ENCODE measurements around the gene LUC7L2. TPM values are rescaled to one million over a fixed set of nuclear protein-coding genes. Genes with fewer than 3 reads are reported as not detected.
A peak's percentile ranks its signal among the peaks of the same experiment; 100 is the strongest.
"Not testable (repeated sequence)": the region's sequence is repeated elsewhere in the genome, so short reads cannot be mapped to it uniquely, and the experiment has no call there.

LUC7L2 gene
- polyA plus RNA-seq = 10 to 100 TPM; 44.4 to 74.2 (median 46.3) TPM

DNA sequence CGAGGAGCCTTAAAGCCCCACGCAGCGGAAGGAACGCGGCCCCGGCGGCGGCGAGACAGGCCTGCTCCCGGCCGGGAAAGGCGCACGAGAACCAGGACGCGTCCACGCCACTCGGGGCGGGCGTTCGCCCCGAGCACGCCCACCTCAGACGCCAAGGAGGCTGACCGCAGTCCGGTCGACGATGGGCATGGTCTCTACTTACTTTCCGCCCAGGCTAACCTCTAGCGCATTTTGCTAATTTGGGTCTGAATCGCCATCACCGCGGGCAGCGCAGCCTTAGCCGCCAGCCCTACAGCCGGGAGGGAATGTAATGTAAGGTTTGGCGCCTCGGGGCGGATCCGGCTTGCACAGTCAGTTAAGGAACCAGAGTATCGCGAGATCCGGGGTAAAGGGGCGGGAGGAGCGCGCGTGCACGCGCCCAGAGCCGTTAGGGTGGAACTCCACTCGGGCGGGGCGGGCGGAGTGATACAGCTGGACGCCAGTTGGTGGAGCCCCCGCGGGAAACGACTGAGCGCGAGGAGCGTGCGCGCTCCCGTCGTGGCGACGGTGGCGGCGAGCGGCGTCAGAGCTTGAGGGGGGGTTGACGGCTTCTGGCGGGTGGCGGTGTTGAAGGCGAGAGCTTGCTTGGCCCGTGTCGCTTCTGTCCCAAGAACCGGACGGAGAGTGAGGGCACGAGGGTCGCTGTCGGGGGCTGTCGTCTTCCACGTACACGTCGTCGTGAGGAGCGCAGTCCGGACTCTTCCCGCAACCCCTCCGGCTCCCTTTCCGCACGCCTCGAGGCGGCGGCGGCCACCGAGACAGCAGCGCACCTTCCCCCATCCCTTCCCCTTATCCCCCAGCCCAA lies at the start of gene LUC7L2:
Gene LUC7L2 (plus strand): TSS at position 529 of the 844 bp plus-strand sequence. CDS start 368 bp downstream, outside the sequence.
- H3K27ac Mint-ChIP-seq = peak within 1 kb of the TSS; percentile 97 to 99 (median 99)
- no peaks in the 10 kb centered on the region for H3K36me3 Mint-ChIP-seq
- peaks cover 5 to 25% (median 19%) of the 10 kb centered on the region in 3 donors for H3K27me3 Mint-ChIP-seq (ENCODE audit: low read depth in 3 of 3)
- H3K4me3 Mint-ChIP-seq = peak within 1 kb of the TSS; percentile 97 to 99 (median 99)
- peaks cover 37 to 61% of the 10 kb centered on the region in 2 donors for H3K4me1 Mint-ChIP-seq
- DNase-seq = peak; percentile 98 to 99 (median 99)
- H3K9me3 Mint-ChIP-seq = no peaks in the 10 kb centered on the region

DNA sequence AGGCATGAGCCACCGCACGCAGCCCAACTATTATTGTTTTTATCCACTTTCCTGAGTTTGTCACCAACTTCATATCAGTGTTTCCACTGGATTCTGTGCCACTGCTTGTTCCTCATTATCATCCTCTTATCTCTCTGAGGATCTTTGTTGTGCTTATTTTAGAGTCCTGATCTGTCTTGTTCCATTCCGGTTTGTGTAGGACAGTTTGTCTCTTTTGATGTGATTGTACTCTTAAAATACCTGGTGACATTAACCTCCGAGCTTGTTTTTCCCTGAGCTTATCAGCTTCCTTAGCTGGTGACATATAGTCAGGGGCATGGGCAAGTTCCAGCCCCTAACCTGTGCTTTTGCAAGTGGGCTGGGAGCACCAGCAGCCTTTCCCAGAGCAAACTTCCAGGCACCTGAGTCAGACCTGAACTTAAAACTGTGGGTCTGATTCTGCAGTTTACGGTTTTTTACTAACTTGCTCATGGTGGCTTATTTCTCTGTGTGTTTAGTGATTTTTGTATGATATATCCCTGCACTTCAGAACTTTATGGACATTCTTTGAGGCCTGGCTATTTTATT lies 41.7 kb upstream of the LUC7L2 start:
- DNase-seq = no peak
- Mint-ChIP-seq H3K4me3 (no peak overlapping the region), H3K27me3 (ENCODE audit: low read depth in 3 of 3) (peaks cover 2 to 6% (median 2%) of the 10 kb centered on the region in 3 donors), H3K27ac (no peak overlapping the region), H3K36me3 (no peaks in the 10 kb centered on the region), H3K9me3 (peaks cover 0 to 2% (median 0%) of the 10 kb centered on the region in 6 donors), H3K4me1 (no peaks in the 10 kb centered on the region)

DNA sequence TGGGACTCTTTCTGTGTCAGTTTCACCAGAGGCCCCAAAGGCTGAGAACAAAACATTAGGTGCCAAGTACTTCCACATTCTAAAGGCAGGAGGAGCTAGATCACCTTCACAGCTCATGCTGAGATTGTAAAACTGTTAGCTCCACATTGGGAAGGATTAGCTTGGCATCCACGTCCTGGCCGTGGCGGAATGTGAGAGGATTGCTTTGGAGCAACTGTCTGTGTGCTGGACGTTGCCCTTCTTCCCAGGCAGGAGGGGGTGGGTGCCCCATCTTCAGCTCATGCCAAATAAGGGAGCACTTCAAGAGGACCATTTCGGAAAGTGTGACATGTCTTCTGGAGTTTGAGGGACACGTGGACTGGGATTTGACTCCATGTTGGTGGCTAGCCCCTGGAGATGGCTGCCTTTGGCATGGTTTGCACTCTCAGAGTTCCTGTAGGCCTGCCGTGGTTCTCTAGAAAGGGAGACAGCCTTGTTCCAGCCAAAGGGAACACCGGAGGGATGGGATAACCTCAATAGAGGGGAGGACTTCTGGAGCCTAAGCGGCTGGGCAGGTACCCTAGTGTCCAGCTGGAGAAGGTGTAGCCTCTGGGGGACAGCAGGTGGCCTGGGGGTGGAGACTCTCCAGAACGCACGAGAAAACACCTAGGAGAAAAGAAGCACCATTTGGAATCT lies 38.5 kb upstream of the LUC7L2 start:
- no peaks in the 10 kb centered on the region for H3K36me3 Mint-ChIP-seq
- no peak overlapping the region for H3K27ac Mint-ChIP-seq
- no peak for DNase-seq
- H3K4me3 Mint-ChIP-seq = no peak overlapping the region
- H3K27me3 Mint-ChIP-seq (ENCODE audit: low read depth in 3 of 3) = peaks cover under 1 to 6% (median 2%) of the 10 kb centered on the region in 3 donors
- H3K4me1 Mint-ChIP-seq = no peaks in the 10 kb centered on the region
- H3K9me3 Mint-ChIP-seq = peaks cover 0 to 2% (median 0%) of the 10 kb centered on the region in 6 donors

GRCh38 chr7:139324709-139325108 lies 35.0 kb upstream of the LUC7L2 start:
- H3K27me3 Mint-ChIP-seq (ENCODE audit: low read depth in 3 of 3); DNase-seq; H3K4me1 Mint-ChIP-seq; H3K9me3 Mint-ChIP-seq; H3K27ac Mint-ChIP-seq; H3K4me3 Mint-ChIP-seq; H3K36me3 Mint-ChIP-seq: not testable (repeated sequence)

DNA sequence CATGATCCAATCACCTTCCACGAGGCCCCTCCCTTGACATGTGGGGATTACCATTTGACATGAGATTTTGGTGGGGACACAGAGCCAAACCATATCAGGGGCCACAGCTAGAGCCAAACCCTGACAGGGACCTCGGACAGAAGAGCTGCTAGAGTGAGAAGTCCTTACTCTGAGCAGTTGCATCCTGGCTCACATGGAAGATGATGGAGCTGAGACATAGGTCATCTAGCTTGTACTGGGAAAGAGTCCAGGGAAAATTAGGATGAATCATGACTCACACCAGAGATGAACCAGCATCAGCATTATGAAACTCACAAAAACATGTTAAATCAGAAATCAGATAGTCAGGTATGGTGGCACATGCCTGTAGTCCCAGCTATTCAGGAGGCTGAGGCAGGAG lies 31.3 kb upstream of the LUC7L2 start:
- no peak for DNase-seq
- Mint-ChIP-seq H3K36me3 (no peaks in the 10 kb centered on the region), H3K4me3 (no peak overlapping the region), H3K4me1 (peaks cover 0 to 2% of the 10 kb centered on the region in 2 donors), H3K27me3 (ENCODE audit: low read depth in 3 of 3) (peaks cover 0 to 4% (median 3%) of the 10 kb centered on the region in 3 donors), H3K9me3 (no peaks in the 10 kb centered on the region), H3K27ac (no peak overlapping the region)

- Mint-ChIP-seq H3K36me3 (no peaks in the 10 kb centered on the region), H3K4me3 (no peak overlapping the region), H3K27me3 (ENCODE audit: low read depth in 3 of 3) (peaks cover 0 to 4% (median 3%) of the 10 kb centered on the region in 3 donors), H3K27ac (no peak overlapping the region), H3K4me1 (peaks cover 0 to 2% of the 10 kb centered on the region in 2 donors), H3K9me3 (no peaks in the 10 kb centered on the region)
- no peak for DNase-seq
Measured at GRCh38 chr7:139329119-139329518, 30.6 kb upstream of the LUC7L2 start.

GRCh38 chr7:139330333-139331030 lies 29.2 kb upstream of the LUC7L2 start:
- H3K36me3 Mint-ChIP-seq = no peaks in the 10 kb centered on the region
- no peak overlapping the region for H3K27ac Mint-ChIP-seq
- no peak overlapping the region for H3K4me3 Mint-ChIP-seq
- H3K27me3 Mint-ChIP-seq (ENCODE audit: low read depth in 3 of 3) = peaks cover 0 to 6% (median 4%) of the 10 kb centered on the region in 3 donors
- peaks cover 0 to 2% of the 10 kb centered on the region in 2 donors for H3K4me1 Mint-ChIP-seq
- DNase-seq = no peak
- H3K9me3 Mint-ChIP-seq = no peaks in the 10 kb centered on the region

DNA sequence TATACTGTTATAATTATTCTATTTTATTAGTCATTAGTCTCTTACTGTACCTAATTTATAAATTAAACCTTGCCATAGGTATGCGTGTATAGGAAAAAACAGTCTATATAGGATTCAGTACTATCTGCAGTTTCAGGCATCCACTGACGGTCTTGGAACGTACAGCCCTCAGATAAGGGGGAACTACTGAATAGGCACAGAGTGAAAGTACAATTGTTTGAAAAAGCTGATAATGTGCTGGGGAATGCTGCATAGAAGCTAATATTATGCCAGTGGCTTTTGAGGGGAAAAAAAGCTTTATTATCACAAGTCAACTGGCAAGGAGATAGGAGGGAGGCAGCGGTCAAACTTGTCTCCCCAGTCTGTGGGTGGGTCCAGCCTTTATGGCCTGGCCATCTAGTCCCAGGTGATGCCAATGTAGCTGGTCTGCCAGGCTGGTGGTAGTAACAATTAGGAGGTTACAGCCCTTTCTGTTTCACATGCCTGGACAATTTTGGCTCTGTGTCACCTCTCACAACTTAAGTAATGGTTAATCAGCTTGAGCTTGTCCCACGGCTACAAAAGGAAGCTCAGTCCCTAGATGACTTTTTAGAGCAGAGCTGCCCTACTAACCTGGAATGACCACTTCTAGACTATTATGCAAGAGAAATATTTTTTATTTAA lies 26.9 kb upstream of the LUC7L2 start:
- Mint-ChIP-seq H3K36me3 (no peaks in the 10 kb centered on the region), H3K27ac (no peak overlapping the region), H3K27me3 (ENCODE audit: low read depth in 3 of 3) (peaks cover 0 to 6% (median 3%) of the 10 kb centered on the region in 3 donors), H3K9me3 (no peaks in the 10 kb centered on the region), H3K4me3 (no peak overlapping the region), H3K4me1 (peaks cover 0 to 2% of the 10 kb centered on the region in 2 donors)
- DNase-seq = no peak

GRCh38 chr7:139333443-139333842 lies 26.3 kb upstream of the LUC7L2 start:
- not testable (repeated sequence) for H3K36me3 Mint-ChIP-seq; H3K27me3 Mint-ChIP-seq (ENCODE audit: low read depth in 3 of 3); H3K4me3 Mint-ChIP-seq; H3K9me3 Mint-ChIP-seq; H3K27ac Mint-ChIP-seq; H3K4me1 Mint-ChIP-seq; DNase-seq

- no peak overlapping the region for H3K4me3 Mint-ChIP-seq
- H3K4me1 Mint-ChIP-seq = peaks cover 6 to 7% of the 10 kb centered on the region in 2 donors
- H3K27ac Mint-ChIP-seq = no peak overlapping the region
- peaks cover 5 to 9% (median 6%) of the 10 kb centered on the region in 3 donors for H3K27me3 Mint-ChIP-seq (ENCODE audit: low read depth in 3 of 3)
- H3K36me3 Mint-ChIP-seq = no peaks in the 10 kb centered on the region
- DNase-seq = no peak
- peaks cover 0 to 7% (median 0%) of the 10 kb centered on the region in 6 donors for H3K9me3 Mint-ChIP-seq
Measured at GRCh38 chr7:139334399-139335150, 25.1 kb upstream of the LUC7L2 start.

GRCh38 chr7:139339025-139339424 lies 20.7 kb upstream of the LUC7L2 start:
- H3K9me3 Mint-ChIP-seq = peaks cover 0 to 13% (median 6%) of the 10 kb centered on the region in 6 donors
- H3K4me3 Mint-ChIP-seq = peak overlapping the region; percentile 90 to 99 (median 97)
- H3K27ac Mint-ChIP-seq = peak overlapping the region; percentile 96 to 100 (median 98)
- H3K4me1 Mint-ChIP-seq = peaks cover 33 to 41% of the 10 kb centered on the region in 2 donors
- DNase-seq = no peak
- peaks cover 0 to 8% (median 0%) of the 10 kb centered on the region in 3 donors for H3K36me3 Mint-ChIP-seq
- H3K27me3 Mint-ChIP-seq (ENCODE audit: low read depth in 3 of 3) = peaks cover 19 to 31% (median 20%) of the 10 kb centered on the region in 3 donors

DNA sequence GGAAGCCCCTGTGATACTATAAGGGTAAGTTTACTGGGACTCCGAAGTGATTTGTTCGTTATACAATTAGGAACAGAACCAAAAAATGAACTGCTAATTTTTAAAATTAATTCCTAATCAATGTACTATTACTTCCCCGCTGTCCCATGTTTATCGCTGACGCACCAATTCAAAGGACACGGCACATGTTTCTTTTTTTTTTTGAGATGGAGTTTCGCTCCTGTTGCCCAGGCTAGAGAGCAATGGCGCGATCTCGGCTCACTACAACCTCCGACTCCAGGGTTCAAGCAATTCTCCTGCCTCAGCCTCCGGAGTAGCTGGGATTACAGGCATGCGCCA lies 20.0 kb upstream of the LUC7L2 start:
- no peak for DNase-seq

More for the DNA sequence above, 20.0 kb upstream of the LUC7L2 start:
- Mint-ChIP-seq H3K4me1 (peaks cover 33 to 41% of the 10 kb centered on the region in 2 donors), H3K27ac (peak overlapping the region; percentile 96 to 100 (median 98)), H3K4me3 (peak overlapping the region; percentile 90 to 99 (median 97)), H3K27me3 (ENCODE audit: low read depth in 3 of 3) (peaks cover 19 to 31% (median 20%) of the 10 kb centered on the region in 3 donors), H3K36me3 (peaks cover 0 to 8% (median 0%) of the 10 kb centered on the region in 3 donors), H3K9me3 (peaks cover 0 to 13% (median 6%) of the 10 kb centered on the region in 6 donors)

All from immature natural killer cell (primary cell).